ENCODE measurements around the gene DDAH2.

Gene DDAH2

GRCh38 chr6:31728767-31729514, at the start of gene DDAH2:
Gene DDAH2, minus strand, starts transcription at chr6:31729299. Its CDS starts 138 bp downstream, at chr6:31729161.
- DNase-seq (ENCODE audit: low read depth), result no peak

GRCh38 chr6:31778193-31778592, 49.1 kb upstream of the DDAH2 start:
- DNase-seq (ENCODE audit: low read depth), result no peak

GRCh38 chr6:31777667-31778050, 48.6 kb upstream of the DDAH2 start:
- no peak for DNase-seq (ENCODE audit: low read depth)

- peak; percentile 24 for DNase-seq (ENCODE audit: low read depth)
Observed at GRCh38 chr6:31776989-31777666, 48.0 kb upstream of the DDAH2 start, which contains the start of gene VWA7. Gene VWA7, minus strand, starts transcription at chr6:31777328. Its CDS starts 549 bp downstream, at chr6:31776779.

- DNase-seq (ENCODE audit: low read depth), result no peak
Observed at GRCh38 chr6:31776485-31776988, 47.4 kb upstream of the DDAH2 start.

- DNase-seq (ENCODE audit: low read depth), result no peak
Observed at GRCh38 chr6:31775633-31776484, 46.8 kb upstream of the DDAH2 start.

- DNase-seq (ENCODE audit: low read depth), result no peak
Observed at GRCh38 chr6:31775184-31775583, 46.1 kb upstream of the DDAH2 start.

- DNase-seq (ENCODE audit: low read depth), result no peak
Observed at GRCh38 chr6:31771992-31772358, 42.9 kb upstream of the DDAH2 start.

- DNase-seq (ENCODE audit: low read depth), result no peak
Observed at GRCh38 chr6:31770860-31771259, 41.8 kb upstream of the DDAH2 start.

- DNase-seq (ENCODE audit: low read depth), result peak; percentile 34
Observed at GRCh38 chr6:31769684-31770371, 40.7 kb upstream of the DDAH2 start.

- no peak for DNase-seq (ENCODE audit: low read depth)
Observed at GRCh38 chr6:31768363-31769257, 39.5 kb upstream of the DDAH2 start.

GRCh38 chr6:31767096-31767645, 38.1 kb upstream of the DDAH2 start:
- no peak for DNase-seq (ENCODE audit: low read depth)

GRCh38 chr6:31765910-31766794, 37.1 kb upstream of the DDAH2 start:
- no peak for DNase-seq (ENCODE audit: low read depth)

- no peak for DNase-seq (ENCODE audit: low read depth)
Observed at GRCh38 chr6:31765559-31765909, 36.4 kb upstream of the DDAH2 start.

- no peak for DNase-seq (ENCODE audit: low read depth)
Observed at GRCh38 chr6:31764198-31764597, 35.1 kb upstream of the DDAH2 start.

GRCh38 chr6:31763619-31763940, 34.5 kb upstream of the DDAH2 start:
- peak; percentile 45 for DNase-seq (ENCODE audit: low read depth)

- no peak for DNase-seq (ENCODE audit: low read depth)
Observed at GRCh38 chr6:31762878-31763618, 33.9 kb upstream of the DDAH2 start.

- no peak for DNase-seq (ENCODE audit: low read depth)
Observed at GRCh38 chr6:31762356-31762755, 33.3 kb upstream of the DDAH2 start, which contains the start of gene SAPCD1. Gene SAPCD1, plus strand, starts transcription at chr6:31762656. Its CDS starts 399 bp downstream, at chr6:31763055.

GRCh38 chr6:31761343-31761742, 32.2 kb upstream of the DDAH2 start:
- DNase-seq (ENCODE audit: low read depth), result no peak
